Measurements from ENCODE around the gene TNNC2.
"Not testable (repeated sequence)": the region's sequence is repeated elsewhere in the genome, so short reads cannot be mapped to it uniquely, and the experiment has no call there.

TNNC2 gene

DNA sequence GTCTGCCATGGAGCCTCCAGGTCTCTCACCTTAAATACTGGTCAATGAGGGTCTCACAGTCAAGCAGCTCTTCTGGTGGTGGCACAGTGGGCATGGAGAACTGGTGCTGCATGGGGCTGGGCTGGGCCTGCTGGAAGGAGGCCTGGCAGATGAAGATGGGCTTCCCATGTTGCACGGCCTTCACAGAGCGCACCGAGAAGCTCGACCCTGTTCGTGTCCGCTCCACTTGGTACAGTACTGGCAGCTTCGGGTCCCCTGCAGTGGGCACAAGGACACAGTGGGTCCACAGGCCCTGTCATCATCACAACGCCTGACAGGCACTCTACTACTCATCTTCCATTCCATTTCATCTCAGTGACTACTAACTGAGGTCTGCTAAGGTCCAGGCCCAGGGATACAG, 21.3 kb upstream of the TNNC2 start:
- DNase-seq = no peak

- no peak for DNase-seq
Observed at GRCh38 chr20:45845452-45845851, 18.3 kb upstream of the TNNC2 start.

DNA sequence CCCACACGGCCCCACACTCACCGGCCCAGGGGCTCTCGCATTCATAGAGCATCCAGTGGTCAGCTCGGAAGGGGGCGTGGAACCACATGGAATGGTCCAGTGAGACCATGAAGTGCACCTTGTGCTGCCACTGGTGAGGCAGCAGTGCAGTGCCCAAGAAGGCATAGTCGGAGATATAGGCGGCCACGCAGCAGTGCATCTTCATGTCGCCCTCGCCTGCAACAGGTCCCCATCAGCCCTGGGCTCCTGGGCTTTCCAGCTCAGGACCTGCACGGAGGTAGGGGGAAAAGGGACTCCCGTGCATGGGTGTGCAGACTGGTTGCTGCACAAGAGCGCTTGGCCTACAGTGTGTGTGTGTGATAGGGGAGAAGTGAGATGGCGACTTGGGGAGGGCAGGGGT, 16.4 kb upstream of the TNNC2 start:
- DNase-seq = no peak

- DNase-seq = no peak
Observed at GRCh38 chr20:45842169-45842812, 15.2 kb upstream of the TNNC2 start.

GRCh38 chr20:45841407-45842129, 14.5 kb upstream of the TNNC2 start:
- no peak for DNase-seq

DNA sequence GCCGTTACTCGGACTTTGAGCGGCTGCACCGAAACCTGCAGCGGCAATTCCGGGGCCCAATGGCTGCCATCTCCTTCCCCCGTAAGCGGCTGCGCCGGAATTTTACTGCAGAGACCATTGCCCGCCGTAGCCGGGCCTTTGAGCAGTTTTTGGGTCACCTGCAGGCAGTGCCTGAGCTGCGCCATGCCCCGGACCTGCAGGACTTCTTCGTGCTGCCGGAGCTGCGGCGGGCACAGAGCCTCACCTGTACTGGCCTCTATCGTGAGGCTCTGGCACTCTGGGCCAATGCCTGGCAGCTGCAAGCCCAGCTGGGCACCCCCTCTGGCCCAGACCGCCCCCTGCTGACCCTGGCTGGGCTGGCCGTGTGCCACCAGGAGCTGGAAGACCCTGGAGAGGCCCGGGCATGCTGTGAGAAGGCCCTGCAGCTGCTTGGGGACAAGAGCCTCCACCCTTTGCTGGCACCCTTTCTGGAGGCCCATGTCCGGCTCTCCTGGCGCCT, 13.6 kb upstream of the TNNC2 start:
- DNase-seq = no peak

- no peak for DNase-seq
Observed at GRCh38 chr20:45836841-45837240, 9.7 kb upstream of the TNNC2 start.

DNA sequence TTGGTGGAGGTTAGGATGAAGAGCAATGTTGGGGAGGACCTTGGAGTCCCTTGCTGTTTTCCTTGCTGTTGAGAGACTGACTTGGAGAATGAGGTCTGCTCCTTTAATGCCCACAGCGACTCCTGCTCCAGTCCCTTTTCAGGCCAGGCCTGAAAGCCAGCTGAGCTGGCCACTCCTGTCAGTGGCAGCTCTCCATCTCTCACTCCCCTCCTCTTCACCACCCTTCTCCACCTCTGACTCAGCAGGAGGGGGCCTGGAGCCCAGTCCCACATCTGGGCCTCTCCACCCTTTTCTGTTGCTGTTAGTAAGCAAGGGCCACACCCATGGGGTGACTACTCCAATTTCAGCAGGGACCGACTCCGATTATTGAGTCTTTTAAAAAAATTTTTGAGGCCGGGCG, 8.7 kb upstream of the TNNC2 start:
- no peak for DNase-seq

GRCh38 chr20:45835329-45835765, 8.2 kb upstream of the TNNC2 start:
- no peak for DNase-seq

DNA sequence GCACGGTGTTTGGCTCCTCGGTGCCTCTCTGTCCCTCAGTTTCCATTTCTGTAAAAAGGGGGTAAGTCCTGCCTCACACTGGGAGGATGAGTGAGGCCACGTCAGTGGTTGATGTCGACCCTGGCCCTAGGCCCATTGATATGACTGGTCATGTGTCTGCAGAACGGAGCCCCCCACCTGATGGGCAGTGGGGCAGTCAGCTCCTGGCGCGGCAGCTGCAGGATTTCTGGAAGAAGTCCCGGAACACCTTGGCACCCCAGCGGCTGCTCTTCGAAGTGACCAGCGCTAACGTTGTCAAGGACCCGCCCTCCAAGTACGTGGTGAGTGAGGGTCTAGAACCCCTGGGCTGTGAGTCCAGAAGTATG, 7.7 kb upstream of the TNNC2 start:
- DNase-seq = no peak

DNA sequence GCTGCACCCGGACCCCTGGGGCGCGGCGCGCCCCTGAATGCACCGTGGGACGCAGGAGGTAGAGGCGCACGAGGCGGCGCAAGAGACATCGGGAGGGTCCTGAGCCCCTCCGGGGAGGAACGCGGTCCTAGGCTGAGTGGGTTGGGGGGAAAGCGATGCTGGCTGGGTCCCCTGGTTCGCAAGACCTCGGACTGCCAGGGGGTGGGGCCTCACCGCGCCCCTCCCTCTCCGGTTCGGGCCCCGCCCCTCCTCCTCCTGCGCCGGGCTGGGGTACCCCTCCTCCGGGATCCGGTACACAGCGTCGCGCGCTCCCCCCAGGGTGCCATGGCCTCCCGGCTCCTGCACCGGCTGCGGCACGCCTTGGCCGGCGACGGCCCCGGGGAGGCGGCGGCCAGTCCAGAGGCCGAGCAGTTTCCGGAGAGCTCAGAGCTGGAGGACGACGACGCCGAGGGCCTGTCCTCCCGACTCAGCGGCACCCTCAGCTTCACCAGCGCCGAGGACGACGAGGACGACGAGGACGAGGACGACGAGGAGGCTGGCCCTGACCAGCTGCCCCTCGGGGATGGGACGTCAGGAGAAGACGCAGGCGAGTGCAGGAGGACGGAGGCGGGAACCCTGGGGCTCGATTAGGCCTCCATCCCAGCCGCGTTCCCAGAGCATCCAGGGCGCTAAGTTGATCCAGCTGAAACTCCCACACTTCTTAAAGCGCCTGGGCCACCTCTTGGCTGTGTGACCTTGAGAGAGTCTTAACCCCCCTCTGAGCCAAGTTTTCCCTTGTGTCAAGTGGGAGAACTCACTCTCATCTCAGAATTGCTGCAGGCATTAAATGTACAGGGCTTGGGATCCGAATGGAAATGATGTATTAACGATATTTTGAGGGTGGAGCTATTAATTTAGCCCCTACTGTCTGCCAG, 7.0 kb upstream of the TNNC2 start:
- no peak for DNase-seq

- no peak for DNase-seq
Observed at GRCh38 chr20:45833030-45833882, 6.1 kb upstream of the TNNC2 start, which contains the start of gene SNX21. SNX21 (plus strand) TSS chr20:45833799; CDS start chr20:45833920, 121 bp downstream.

DNA sequence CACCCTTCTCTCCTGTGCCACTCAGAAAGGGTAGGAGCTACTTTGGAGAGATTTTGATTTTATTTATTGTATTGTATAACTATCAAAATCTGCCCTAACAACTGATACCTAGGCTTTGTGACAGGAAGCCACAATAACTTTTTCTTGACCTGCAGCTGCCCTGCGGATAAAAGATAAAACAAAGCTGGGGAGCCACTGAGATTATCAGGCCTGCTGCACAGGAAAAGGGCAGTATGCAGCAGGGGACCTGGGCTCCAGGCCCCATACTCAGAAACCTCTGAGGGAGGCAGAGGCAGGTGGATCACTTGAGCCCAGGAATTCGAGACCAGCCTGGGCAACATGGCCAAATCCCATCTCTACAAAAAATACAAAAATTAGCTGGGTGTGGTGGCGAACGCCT, 5.5 kb upstream of the TNNC2 start:
- no peak for DNase-seq

DNA sequence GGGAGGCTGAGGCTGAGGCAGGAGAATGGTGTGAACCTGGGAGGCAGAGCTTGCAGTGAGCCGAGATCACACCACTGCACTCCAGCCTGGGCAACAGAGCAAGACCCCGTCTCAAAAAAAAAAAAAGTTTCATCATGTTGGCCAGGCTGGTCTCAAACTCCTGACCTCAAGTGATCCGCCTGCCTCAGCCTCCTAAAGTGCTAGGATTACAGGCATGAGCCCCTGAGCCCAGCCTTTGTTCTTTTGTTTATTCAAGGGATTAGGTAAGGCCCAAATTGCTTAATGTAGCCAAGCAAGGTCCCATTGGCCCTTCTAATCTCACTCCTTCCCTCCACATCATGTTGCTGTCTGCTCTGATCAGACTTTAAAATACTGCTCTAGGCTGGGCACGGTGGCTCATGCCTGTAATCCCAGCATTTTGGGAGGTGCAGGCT, 2.6 kb upstream of the TNNC2 start:
- DNase-seq = not testable (repeated sequence)

DNA sequence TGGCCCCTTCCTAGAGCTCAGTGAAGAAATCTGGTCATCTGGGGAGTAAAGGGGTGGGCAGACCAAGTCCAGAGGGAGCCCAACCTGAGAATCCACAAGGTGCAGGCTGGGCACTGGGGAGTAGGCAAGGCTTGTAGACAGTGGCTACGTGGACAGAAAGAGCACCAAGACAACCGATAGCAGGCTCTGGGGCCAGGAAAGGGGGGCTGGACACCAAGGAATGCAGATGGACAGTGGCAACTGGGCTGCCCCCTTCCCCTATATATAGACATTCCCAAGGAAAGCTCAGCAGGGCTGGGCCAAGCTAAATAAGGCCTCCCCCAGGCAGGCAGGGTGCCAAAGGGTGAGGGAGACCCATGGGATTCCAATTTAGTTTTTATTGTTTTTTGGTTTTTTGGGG, 1.5 kb upstream of the TNNC2 start:
- no peak for DNase-seq

GRCh38 chr20:45827712-45828111, 600 bp upstream of the TNNC2 start:
- no peak for DNase-seq

DNA sequence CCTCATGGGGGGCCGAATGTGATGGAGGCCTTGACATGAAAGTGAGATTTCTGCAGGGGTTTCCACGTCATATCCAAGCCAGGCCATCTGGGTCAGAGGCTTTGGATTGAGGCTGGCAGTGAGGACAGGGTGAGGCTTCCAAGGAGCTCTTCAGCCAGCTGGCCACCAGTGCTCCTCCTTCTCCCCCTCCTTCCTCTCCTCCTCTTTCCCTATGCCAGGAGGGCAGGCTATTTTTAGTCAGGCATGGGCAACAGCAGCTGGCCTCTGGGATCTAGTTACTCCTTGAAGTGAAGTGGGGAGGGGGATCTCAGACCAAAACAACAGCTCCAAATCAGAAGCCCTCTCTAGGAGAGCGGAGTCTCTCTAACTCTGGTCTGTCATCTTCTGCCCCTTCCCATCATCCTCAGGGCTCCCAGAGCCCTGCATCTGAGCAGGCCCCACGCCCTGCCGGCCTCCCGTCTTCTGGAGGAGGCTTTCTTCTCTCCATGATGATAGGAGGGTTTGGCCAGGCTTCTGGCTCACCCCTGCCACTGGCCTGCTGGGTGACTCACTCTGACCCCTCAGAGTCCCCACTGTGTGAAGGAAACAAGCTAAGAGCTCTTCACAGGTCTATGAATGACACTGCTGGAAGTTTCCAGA, 612 bp downstream of the TNNC2 start:
- DNase-seq = no peak

DNA sequence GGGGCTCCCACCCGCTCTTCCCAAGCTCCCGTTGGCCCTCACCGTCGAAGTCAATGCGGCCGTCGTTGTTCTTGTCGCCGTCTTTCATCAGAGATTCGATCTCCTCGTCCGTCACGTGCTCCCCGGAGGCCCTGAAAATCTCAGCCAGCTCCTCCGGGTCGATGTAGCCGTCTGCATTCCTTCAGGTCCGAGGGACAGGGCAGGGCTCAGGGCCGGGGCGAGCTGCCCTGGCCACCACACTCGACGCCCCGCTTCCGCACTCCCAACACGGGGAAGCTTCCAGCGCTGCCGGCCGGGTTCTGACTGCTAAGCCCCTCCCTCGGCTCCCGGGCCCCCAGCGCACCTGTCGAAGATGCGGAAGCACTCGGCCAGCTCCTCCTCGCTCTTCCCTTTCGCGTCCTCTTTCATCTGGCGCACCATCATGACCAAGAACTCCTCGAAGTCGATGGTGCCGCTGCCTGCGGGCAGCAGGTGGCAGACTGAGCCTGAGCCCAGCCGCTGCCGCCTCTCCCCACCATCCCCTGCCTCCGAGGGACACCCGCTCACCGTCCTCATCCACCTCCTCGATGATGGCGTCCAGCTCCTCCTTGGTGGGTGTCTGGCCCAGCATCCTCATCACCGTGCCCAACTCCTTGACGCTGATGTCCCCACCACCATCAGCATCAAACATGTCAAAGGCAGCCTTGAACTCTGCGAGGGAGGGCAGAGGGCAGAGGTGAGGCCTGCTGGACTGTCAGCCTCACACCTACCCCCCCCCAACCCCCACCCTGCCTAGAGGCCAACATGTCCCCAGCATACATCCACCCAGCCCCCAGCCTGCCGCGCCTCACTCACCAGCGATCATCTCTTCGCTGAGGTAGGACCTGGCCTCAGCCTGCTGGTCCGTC, 2.9 kb downstream of the TNNC2 start:
- no peak for DNase-seq

DNA sequence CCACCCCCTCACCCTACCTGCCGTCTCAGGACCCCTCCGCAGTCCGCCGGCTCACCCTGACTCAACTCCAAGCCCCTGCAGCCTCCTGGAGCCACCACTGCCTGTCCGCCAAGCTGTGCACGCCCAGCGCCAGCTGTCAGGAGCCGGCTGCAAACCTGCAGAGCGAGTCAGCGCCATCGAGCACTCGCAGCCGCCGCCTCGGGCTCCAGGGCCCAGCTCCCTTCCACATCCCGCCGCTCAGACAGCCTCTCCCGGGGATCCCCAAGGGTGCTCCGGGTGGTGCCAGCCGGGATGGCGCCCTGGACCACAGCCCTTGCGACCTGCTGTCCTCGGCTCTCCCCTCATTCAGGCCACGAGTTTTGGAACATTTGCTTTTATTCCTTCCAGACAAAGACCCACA, 4.3 kb downstream of the TNNC2 start:
- peak; percentile 54 for DNase-seq

GRCh38 chr20:45821947-45822346, 5.2 kb downstream of the TNNC2 start:
- DNase-seq = no peak

DNA sequence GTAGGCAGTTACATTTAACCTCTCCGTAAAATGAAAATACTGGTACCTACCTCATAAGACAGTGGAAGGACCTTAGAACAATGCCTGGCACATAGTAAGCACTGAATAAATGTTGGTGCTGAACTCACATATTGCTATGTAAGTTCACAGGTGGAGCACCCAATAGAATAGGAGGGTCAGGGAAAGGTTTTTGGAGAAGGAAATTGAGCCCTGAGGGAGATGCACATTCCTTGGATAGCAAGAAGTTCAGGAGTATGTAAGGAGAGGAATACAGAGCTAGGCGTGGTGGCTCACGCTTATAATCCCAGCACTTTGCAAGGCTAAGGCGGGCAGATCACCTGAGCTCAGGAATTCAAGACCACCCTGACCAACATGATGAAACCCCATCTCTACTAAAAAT, 7.6 kb downstream of the TNNC2 start:
- no peak for DNase-seq

All from NCI-H1694 treated with DMSO at 0.1 percent for 48 hours (cell line).